ENCODE results near the gene CDH23. TPM values are rescaled to one million over a fixed set of nuclear protein-coding genes. Genes with fewer than 3 reads are reported as not detected.

Gene CDH23
- polyA plus RNA-seq, 1 experiment: 0.01 TPM

DNA sequence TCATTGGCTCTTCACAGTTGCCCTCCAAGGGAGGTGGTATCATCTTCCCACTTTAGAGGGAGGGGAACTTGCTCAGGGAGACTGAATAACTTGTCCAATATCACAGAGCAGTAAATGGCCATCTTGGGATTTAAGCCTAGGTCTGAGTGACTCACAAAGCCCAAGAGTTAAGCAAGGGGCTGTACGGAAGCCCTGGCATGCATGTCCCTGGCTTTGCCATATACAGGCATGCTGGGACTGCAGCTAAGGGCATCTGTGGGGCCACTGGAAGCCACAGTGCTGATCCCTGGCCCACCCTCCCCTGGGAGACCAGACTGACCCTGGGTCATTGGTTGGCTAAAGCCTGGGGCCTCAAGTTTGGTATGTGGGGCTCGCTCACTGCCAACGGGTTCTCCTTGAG is 373.5 kb downstream of the CDH23 start:
- Histone ChIP-seq H3K4me3 (ENCODE audit: low read depth, low read length) (no peak overlapping the region), H3K9me3 (ENCODE audit: control insufficient read depth, insufficient read depth, low read length) (no peaks in the 10 kb centered on the region; the same call in 1 of the 2 replicates), H3K27ac (ENCODE audit: low read depth, low read length) (no peak overlapping the region), H3K27me3 (ENCODE audit: control insufficient read depth, insufficient read depth, low read length) (no peaks in the 10 kb centered on the region)
- DNase-seq (ENCODE audit: low read depth, low spot score): no peak
- TF ChIP-seq CTCF (IDR thresholded peaks at IDR 0.05; ENCODE audit: low read depth, low read length): no peak
- ChIA-PET POLR2A (interaction anchor here (1.5 kb wide), 1 partner anchor 11 kb away, joined by 3 read pairs; no protein-coding TSS in a partner anchor), CTCF (no interaction called here)

DNA sequence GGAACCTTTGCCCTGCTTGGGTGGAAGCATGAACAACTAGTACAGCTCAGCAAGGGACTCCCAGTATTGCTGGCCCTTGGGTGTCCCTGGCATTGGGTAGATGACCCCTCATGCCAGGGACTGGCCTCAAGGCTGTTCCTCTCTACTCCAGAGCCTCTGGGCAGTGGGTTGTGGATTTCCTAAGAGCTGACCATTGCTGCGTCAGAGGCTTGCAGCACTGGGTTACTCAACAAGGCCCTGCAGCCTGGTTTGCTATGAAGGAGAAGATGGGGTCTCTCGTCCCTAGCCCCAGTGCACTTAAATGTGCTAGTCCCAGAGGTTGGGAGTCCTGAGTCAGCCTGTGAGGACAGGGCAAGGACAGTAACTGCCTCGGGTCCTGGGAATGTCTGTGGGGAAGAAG is 374.1 kb downstream of the CDH23 start:
- H3K9me3 ChIP-seq (ENCODE audit: control insufficient read depth, insufficient read depth, low read length): no peaks in the 10 kb centered on the region; the same call in 1 of the 2 replicates
- DNase-seq (ENCODE audit: low read depth, low spot score): no peak
- H3K27me3 ChIP-seq (ENCODE audit: control insufficient read depth, insufficient read depth, low read length): no peaks in the 10 kb centered on the region
- no peak for TF ChIP-seq CTCF (IDR thresholded peaks at IDR 0.05; ENCODE audit: low read depth, low read length)
- no peak overlapping the region for H3K4me3 ChIP-seq (ENCODE audit: low read depth, low read length)
- H3K27ac ChIP-seq (ENCODE audit: low read depth, low read length): no peak overlapping the region
- ChIA-PET CTCF (no interaction called here), POLR2A (no interaction called here)

DNA sequence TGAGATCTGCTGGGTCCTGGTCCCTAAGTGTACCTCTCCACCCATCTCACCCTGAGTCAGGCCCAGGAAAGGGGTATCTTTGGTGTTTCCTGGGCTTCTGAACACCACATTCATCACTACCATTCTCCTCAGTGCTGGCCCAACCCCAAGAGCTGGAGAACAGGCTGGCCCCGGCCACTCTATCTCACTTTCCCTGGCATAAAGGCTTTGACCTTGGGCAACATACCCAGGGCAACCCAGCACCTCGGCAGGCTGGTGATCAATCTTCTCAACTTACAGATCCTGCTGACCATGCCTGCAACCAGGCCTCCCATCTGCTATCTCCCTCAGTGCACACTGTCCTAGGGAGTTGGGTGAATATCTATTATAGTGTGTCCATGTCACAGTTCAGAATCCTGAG is 374.5 kb downstream of the CDH23 start:
- CTCF ChIA-PET: interaction anchor here (2.8 kb wide), 1 partner anchor 46 kb away, joined by 8 read pairs; no protein-coding TSS in a partner anchor
- Histone ChIP-seq H3K4me3 (ENCODE audit: low read depth, low read length) (no peak overlapping the region), H3K27me3 (ENCODE audit: control insufficient read depth, insufficient read depth, low read length) (no peaks in the 10 kb centered on the region), H3K9me3 (ENCODE audit: control insufficient read depth, insufficient read depth, low read length) (no peaks in the 10 kb centered on the region; the same call in 1 of the 2 replicates), H3K27ac (ENCODE audit: low read depth, low read length) (no peak overlapping the region)
- no peak for DNase-seq (ENCODE audit: low read depth, low spot score)
- POLR2A ChIA-PET: no interaction called here
- no peak for TF ChIP-seq CTCF (IDR thresholded peaks at IDR 0.05; ENCODE audit: low read depth, low read length)

DNA sequence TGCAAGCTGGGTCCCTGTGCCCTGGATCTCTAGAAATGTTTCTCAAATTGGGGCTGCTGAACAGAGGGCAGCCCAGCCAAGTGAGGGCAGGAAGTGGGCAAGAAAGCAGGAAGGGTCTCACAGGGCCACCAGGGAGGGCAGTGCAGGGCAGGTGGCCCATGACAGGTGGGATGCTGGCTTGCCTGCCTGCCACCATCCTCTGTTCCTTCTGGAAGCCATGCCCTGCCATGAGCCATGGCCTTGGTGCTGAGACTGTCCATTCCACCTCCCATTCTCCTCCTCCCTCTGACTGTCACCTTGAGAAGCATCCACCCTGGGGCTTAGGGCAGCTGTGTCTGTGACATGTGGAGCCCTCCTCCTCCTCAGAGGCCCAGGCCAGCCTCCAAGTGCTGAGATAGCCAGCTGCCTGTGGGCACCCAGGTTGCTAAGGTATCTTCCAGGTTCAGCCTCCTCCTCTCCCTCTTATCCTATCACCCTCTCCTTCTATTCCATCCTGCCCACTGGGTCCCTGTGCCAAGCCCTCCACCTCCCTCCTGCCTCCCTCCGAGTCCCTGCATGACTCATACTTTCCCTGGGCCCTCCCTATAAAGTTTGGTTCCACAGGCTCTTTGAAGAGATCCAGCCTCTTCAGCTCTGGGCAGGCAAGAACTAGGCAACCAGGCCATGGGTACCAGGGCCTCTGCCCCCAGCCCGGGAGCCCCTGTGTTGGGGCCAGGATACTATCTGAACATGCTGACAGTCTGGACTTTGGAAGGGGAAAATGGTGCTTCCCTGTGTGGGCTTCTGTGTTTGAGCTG is 375.3 kb downstream of the CDH23 start:
- CTCF ChIA-PET: interaction anchor here (0.7 to 3.5 kb wide), 8 partner anchors 8 to 75 kb away, joined by 3 to 20 read pairs (median 8); no protein-coding TSS in a partner anchor

More for the DNA sequence above, 375.3 kb downstream of the CDH23 start:
- no peak for DNase-seq (ENCODE audit: low read depth, low spot score)
- POLR2A ChIA-PET: interaction anchor here (1.3 to 2.1 kb wide), 2 partner anchors 13 to 59 kb away, joined by 3 to 15 read pairs; no protein-coding TSS in a partner anchor
- Histone ChIP-seq H3K27ac (ENCODE audit: low read depth, low read length) (peak overlapping the region; percentile 39), H3K4me3 (ENCODE audit: low read depth, low read length) (peak overlapping the region; percentile 70), H3K9me3 (ENCODE audit: control insufficient read depth, insufficient read depth, low read length) (no peaks in the 10 kb centered on the region; the same call in 1 of the 2 replicates), H3K27me3 (ENCODE audit: control insufficient read depth, insufficient read depth, low read length) (no peaks in the 10 kb centered on the region)
- TF ChIP-seq CTCF (IDR thresholded peaks at IDR 0.05; ENCODE audit: low read depth, low read length): no peak
